Natural killer cell (primary cell): ENCODE results near the gene EDNRB. TPM values are rescaled to one million over a fixed set of nuclear protein-coding genes. Genes with fewer than 3 reads are reported as not detected.
"Not testable (repeated sequence)": the region's sequence is repeated elsewhere in the genome, so short reads cannot be mapped to it uniquely, and the experiment has no call there.

Experiments used
- ATAC-seq, 3 donors: fragments of 150-1000 bp in 2 of 3; fragments of 200-7000 bp in 1 of 3; cut with Tn5 transposase; 1 replicate in 1 of 3; 2 replicates in 2 of 3; pipeline ENCODE4 v1.10.0; 2021; ENCODE audit warnings: mild to moderate bottlenecking in 2 of 3, moderate library complexity in 2 of 3
- DNase-seq, 2 donors: peaks; one replicate each; pipeline versions ENCODE4 v3.0.0 to v3.0.0-alpha.2; 2013 to 2021; ENCODE audit warnings: mixed read lengths in 1 of 2
- H3K27ac ChIP-seq: one replicate; pipeline ENCODE4 v1.5.1; 2013; ENCODE audit warnings: mild to moderate bottlenecking, low read length
- H3K27me3 ChIP-seq: one replicate; pipeline ENCODE4 v1.6.1; 2013; ENCODE audit warnings: low read length; ENCODE audit not compliant: control insufficient read depth, insufficient read depth
- H3K36me3 ChIP-seq: one replicate; pipeline ENCODE4 v1.6.1; 2013; ENCODE audit warnings: low read length; ENCODE audit not compliant: control insufficient read depth, insufficient read depth
- H3K4me1 ChIP-seq: one replicate; pipeline ENCODE4 v1.6.1; 2013; ENCODE audit warnings: low read length; ENCODE audit not compliant: control insufficient read depth, insufficient read depth
- H3K4me3 ChIP-seq: one replicate; pipeline ENCODE4 v1.5.1; 2013; ENCODE audit warnings: low read length
- H3K9me3 ChIP-seq: one replicate; pipeline ENCODE4 v1.6.1; 2013; ENCODE audit warnings: low read length; ENCODE audit not compliant: control insufficient read depth, insufficient read depth
- H3K27ac Mint-ChIP-seq, 2 donors: one replicate each; pipeline ENCODE4 v1.8.0; 2022; ENCODE audit warnings: mild to moderate bottlenecking in 2 of 2, mixed read lengths in 2 of 2, moderate library complexity in 1 of 2
- H3K27me3 Mint-ChIP-seq, 2 donors: one replicate each; pipeline ENCODE4 v1.8.0; 2022; ENCODE audit warnings: low read depth in 2 of 2, mixed read lengths in 2 of 2
- H3K36me3 Mint-ChIP-seq: one replicate; pipeline ENCODE4 v1.8.0; 2022; ENCODE audit warnings: mixed read lengths
- H3K4me1 Mint-ChIP-seq, 2 donors: one replicate each; pipeline ENCODE4 v1.8.0; 2022; ENCODE audit warnings: mixed read lengths in 2 of 2
- H3K4me3 Mint-ChIP-seq: one replicate; pipeline ENCODE4 v1.8.0; 2022; ENCODE audit warnings: mild to moderate bottlenecking, moderate library complexity, mixed read lengths
- H3K9me3 Mint-ChIP-seq, 2 donors: one replicate each; pipeline ENCODE4 v1.8.0; 2022; ENCODE audit warnings: mixed read lengths in 2 of 2
- WGBS: methylation state at CpG from one replicate; pipeline ENCODE4 v1.1.7; 2013; ENCODE audit warnings: missing lambda C conversion rate; ENCODE audit not compliant: insufficient coverage; 5-methylcytosine and 5-hydroxymethylcytosine counted together
- intact Hi-C: fragments of 100-400 bp; cut with micrococcal nuclease; formaldehyde crosslinking; loops from one replicate; pipeline ENCODE4 v1.14.2; 2022
- total RNA-seq, 4 donors: library from RNA; stranded (reverse); fragments of 120-200 nt in 1 of 4; gene quantifications; one replicate each; pipeline versions ENCODE4 v1.2.3 to v1.2.4, GENCODE V29; 2013 to 2022
- TF ChIP-seq, protein P1 (sequence below): fragments of 200-600 bp; IDR thresholded peaks from one replicate; pipeline ENCODE4 v1.8.0; 2022; ENCODE audit warnings: antibody characterized with exemption

Gene EDNRB
- total RNA-seq, 3 donors from 2014 or later (not counting 1 experiment from before 2014, with no cell fraction given), result not detected

DNA sequence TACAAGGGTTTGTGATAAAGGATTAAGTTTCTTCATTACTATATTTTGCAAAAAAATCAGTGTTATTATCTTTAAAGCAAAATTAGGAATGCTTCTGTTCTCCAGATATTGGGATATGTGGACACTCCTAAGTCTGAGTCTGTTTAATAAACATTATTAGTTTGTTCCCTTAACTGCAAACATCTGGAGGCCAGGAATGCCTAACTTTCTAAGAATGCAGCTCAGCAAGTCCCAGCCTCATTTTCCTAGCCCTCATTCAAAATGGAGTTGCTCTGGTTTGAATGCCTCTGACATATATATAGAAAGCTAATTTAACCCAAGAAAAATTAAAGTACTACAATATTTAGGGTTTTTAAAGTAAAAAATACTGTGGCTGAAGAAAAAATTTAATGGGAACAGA lies 33.6 kb upstream of the EDNRB start:
- Mint-ChIP-seq H3K9me3 (no peaks in the 10 kb centered on the region), H3K36me3 (no peaks in the 10 kb centered on the region), H3K4me1 (no peaks in the 10 kb centered on the region), H3K27me3 (peaks cover 6 to 21% of the 10 kb centered on the region in 2 donors), H3K4me3 (no peak overlapping the region), H3K27ac (no peak overlapping the region)
- no peak for ATAC-seq
- no peak overlapping the region for H3K27ac ChIP-seq
- no peak for DNase-seq
- peaks cover 2% of the 10 kb centered on the region for H3K27me3 ChIP-seq
- intact Hi-C loops, result no loop called here
- no peaks in the 10 kb centered on the region for H3K9me3 ChIP-seq
- TF ChIP-seq, protein P1, sequence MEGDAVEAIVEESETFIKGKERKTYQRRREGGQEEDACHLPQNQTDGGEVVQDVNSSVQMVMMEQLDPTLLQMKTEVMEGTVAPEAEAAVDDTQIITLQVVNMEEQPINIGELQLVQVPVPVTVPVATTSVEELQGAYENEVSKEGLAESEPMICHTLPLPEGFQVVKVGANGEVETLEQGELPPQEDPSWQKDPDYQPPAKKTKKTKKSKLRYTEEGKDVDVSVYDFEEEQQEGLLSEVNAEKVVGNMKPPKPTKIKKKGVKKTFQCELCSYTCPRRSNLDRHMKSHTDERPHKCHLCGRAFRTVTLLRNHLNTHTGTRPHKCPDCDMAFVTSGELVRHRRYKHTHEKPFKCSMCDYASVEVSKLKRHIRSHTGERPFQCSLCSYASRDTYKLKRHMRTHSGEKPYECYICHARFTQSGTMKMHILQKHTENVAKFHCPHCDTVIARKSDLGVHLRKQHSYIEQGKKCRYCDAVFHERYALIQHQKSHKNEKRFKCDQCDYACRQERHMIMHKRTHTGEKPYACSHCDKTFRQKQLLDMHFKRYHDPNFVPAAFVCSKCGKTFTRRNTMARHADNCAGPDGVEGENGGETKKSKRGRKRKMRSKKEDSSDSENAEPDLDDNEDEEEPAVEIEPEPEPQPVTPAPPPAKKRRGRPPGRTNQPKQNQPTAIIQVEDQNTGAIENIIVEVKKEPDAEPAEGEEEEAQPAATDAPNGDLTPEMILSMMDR, result no peak
- H3K36me3 ChIP-seq, result no peaks in the 10 kb centered on the region
- H3K4me3 ChIP-seq, result no peak overlapping the region
- H3K4me1 ChIP-seq, result no peaks in the 10 kb centered on the region

DNA sequence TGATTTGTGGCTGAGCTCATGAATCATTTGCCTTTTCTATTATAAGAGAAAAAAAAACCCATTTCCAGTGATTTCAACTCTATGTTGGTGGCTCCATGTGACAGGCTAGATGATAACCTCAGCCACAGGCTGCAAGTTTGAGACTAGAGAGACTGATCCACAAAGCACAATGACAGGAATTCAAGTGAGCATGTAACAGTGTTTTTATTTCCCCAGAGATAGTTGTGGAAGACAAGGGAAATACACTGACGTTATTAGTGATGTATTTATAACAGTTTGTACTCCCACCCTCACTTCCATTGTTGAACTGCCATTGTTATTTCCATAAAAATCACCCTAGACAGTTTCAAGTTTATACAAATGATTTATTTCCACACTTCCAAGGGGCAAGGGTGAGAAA lies 27.9 kb upstream of the EDNRB start:
- H3K27me3 Mint-ChIP-seq, result peaks cover 3 to 21% of the 10 kb centered on the region in 2 donors
- H3K27ac Mint-ChIP-seq, result no peak overlapping the region
- Histone ChIP-seq H3K27me3 (no peaks in the 10 kb centered on the region), H3K36me3 (no peaks in the 10 kb centered on the region), H3K27ac (no peak overlapping the region), H3K9me3 (no peaks in the 10 kb centered on the region), H3K4me3 (no peak overlapping the region), H3K4me1 (no peaks in the 10 kb centered on the region)
- TF ChIP-seq, protein P1, result no peak
- ATAC-seq, result no peak
- intact Hi-C loops, result no loop called here
- no peaks in the 10 kb centered on the region for H3K36me3 Mint-ChIP-seq
- no peaks in the 10 kb centered on the region for H3K4me1 Mint-ChIP-seq
- DNase-seq, result no peak
- H3K4me3 Mint-ChIP-seq, result no peak overlapping the region
- no peaks in the 10 kb centered on the region for H3K9me3 Mint-ChIP-seq
- WGBS, result no CpG with 5 or more reads among the region's 1 CpG

GRCh38 chr13:77935063-77935462 lies 16.4 kb upstream of the EDNRB start:
- H3K27me3 Mint-ChIP-seq, result peaks cover 10 to 19% of the 10 kb centered on the region in 2 donors
- H3K4me1 ChIP-seq, H3K9me3 Mint-ChIP-seq, intact Hi-C loops, H3K9me3 ChIP-seq, H3K4me3 Mint-ChIP-seq, H3K36me3 ChIP-seq, H3K27ac ChIP-seq, DNase-seq, H3K36me3 Mint-ChIP-seq, H3K27me3 ChIP-seq, H3K27ac Mint-ChIP-seq, ATAC-seq, H3K4me3 ChIP-seq, H3K4me1 Mint-ChIP-seq: not testable (repeated sequence)
- WGBS, result 88% methylated on average over 6 of the region's 7 CpGs

GRCh38 chr13:77930430-77930829 lies 11.8 kb upstream of the EDNRB start:
- H3K27ac ChIP-seq, result no peak overlapping the region
- no peaks in the 10 kb centered on the region for H3K36me3 ChIP-seq
- Mint-ChIP-seq H3K36me3 (no peaks in the 10 kb centered on the region), H3K27ac (no peak overlapping the region), H3K9me3 (no peaks in the 10 kb centered on the region), H3K4me3 (no peak overlapping the region), H3K4me1 (peaks cover 9% of the 10 kb centered on the region in 2 donors), H3K27me3 (peaks cover 0 to 7% of the 10 kb centered on the region in 2 donors)
- intact Hi-C loops, result no loop called here
- H3K4me1 ChIP-seq, result no peaks in the 10 kb centered on the region
- H3K4me3 ChIP-seq, result no peak overlapping the region
- ATAC-seq, result no peak
- H3K9me3 ChIP-seq, result no peaks in the 10 kb centered on the region
- TF ChIP-seq, protein P1, result no peak
- no peaks in the 10 kb centered on the region for H3K27me3 ChIP-seq
- no peak for DNase-seq
